DND-41 (cell line): ENCODE data around the gene IGSF21.

Experiments used
- CTCF ChIP-seq: IDR thresholded peaks from 2 replicates; pipeline ENCODE4 v1.5.1; 2012; ENCODE audit warnings: borderline replicate concordance, low read length, moderate library complexity, mild to moderate bottlenecking; ENCODE audit not compliant: poor library complexity, severe bottlenecking; ENCODE audit errors: extremely low read depth
- EZH2 ChIP-seq: IDR thresholded peaks from 3 replicates; pipeline ENCODE4 v1.6.1; 2012; ENCODE audit warnings: borderline replicate concordance, low read depth, mild to moderate bottlenecking, moderate library complexity, low read length, inconsistent platforms; ENCODE audit not compliant: severe bottlenecking

DNA sequence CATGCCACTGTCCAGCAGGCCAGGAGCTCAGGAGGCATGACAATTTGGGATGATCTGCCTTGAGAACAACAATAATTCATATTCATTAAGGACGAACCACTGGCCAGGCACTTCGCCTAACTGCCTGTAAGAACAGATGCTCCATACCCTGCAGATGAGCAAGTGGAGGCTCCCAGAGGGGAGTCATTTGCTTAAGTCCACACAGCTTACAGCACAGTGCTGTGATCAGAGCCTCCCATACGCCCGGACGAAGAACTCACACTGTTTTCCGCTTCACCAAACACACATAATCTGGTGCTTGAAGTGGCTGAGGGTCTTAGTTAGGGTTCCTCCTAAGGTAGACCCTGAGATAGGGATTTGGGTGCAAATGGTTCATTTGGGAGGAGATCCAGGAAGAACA lies 279.7 kb downstream of the IGSF21 start:
- TF ChIP-seq CTCF (no peak), EZH2 (no peak)
